HG03460 (cell line): ENCODE measurements around the gene ST8SIA6.
"Not testable (repeated sequence)": the region's sequence is repeated elsewhere in the genome, so short reads cannot be mapped to it uniquely, and the experiment has no call there.

Experiments
- ATAC-seq: cut with Tn5 transposase; IDR thresholded peaks from one replicate; pipeline ENCODE4 v1.9.1; 2021; ENCODE audit not compliant: unreplicated experiment

ST8SIA6 gene

GRCh38 chr10:17457083-17457482 is 2.7 kb upstream of the ST8SIA6 start:
- no peak for ATAC-seq

DNA sequence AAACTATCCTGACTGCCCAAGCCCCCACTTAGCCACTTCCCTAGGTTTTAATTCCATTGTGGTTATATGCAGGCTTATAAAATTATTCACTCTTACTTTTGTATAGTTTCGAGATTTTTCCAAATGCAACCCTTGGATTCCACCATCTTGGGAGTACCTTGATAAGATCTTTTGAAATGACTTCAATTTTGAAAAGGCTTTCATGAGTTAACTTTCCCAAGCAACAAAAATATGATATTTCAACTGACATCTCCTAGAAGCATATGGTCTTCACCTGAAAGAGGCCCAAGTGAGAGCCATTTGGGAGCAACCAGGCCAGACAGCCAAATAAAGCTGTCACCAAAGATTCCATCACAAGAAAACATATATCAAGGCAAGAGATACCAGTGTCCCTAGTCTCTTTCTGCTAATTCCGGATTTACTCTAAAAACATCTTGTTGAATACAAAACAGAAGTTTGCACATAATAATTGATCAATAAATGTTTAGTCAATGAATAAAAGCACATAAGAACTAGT is 1.7 kb upstream of the ST8SIA6 start:
- ATAC-seq = no peak

- no peak for ATAC-seq
These were observed 673 bp upstream of the ST8SIA6 start for GRCh38 chr10:17455015-17455520.

DNA sequence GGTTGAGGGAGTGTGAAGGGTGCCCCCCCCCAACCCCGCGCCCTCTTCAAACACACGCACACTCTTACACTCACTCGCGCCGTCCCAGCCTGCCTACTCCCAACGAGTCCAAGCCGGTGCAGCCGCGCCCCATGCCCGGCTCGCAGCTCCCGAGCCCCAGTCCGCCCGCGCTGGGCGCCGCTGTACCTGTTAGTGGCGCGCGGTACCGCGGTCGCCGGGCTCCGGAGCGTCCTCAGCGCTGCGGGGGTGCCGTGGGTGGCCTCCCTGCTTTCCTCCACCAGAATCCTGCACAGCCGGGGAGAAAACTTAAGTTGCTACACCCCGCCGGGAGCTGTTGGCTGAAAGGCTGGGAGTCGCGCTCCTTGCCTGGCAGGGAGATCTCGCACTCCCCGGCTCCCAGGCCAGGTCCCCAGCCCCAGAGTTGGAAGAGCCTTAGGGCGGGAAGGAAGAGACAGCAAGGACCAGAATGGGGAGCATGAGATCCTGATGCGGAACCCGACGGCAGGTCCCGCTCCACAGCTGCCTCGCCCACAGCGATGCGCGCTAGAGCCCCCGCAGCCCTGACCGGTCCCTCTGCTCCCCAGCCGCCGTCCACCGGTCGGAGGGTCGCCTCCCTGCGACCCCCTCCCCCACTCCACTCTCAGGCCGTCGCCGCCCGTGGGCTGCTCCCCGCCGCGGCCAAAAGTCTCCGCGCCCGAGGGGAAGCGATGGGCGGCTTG is 863 bp downstream of the ST8SIA6 start:
- ATAC-seq = no peak

GRCh38 chr10:17453035-17453372 is 1.4 kb downstream of the ST8SIA6 start:
- no peak for ATAC-seq

DNA sequence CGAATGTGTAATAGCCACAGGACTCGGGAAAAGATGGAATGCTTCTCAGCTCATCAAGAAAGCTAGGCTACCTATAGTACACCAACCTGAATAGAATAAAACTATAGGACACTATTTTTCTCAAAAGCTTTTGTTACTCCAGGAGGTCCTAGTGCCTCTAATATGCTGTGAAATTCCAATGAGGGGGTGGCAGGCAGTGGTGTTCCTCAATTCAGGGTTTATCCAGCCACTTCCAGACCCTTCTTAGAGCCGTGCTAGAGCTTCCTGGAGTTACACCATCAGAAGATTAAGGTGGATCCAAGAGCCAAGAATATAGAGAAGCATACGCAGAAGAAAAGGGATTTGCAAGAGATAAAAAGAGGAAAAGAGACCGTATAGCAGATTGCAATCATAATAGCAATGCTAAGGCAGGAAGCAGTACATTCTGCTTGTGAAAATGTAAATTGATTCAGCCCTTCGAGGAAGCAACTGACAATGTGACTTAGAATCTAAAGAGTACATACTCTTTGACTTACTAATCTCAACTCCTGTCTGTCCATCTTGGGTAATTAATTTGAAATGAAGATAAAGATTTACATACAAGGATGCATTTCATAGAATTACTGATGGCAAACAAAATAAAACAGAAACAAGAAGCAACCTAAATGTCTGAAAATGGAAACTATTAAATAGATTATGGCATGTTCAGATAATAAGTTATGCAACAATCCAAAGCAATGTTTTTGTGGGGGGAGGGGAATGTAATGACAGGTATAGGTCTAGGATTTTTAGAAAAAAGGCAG is 2.1 kb downstream of the ST8SIA6 start:
- no peak for ATAC-seq

DNA sequence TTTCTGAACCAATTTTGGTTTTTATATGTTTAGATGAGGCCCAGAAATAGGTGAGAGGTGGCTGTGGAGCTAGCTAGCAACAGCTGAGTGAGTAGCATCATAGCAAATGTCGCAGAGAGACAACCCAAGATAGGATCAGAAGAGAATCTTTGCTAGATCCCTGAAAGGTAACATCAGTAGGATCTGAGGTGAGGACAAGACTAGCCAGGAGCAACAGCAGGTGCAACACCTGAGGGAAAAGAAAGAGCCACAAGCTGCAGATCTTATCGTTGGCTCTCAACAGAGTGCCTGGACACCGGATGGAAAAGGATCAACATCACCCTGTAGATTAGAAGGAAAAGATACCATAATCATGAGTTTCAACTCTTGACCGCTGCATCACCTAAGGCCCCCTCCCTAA is 4.4 kb downstream of the ST8SIA6 start:
- no peak for ATAC-seq

GRCh38 chr10:17445400-17445998 is 8.9 kb downstream of the ST8SIA6 start:
- no peak for ATAC-seq

- no peak for ATAC-seq
These were observed 10.0 kb downstream of the ST8SIA6 start for GRCh38 chr10:17444388-17444714.

GRCh38 chr10:17443707-17444387 is 10.5 kb downstream of the ST8SIA6 start:
- ATAC-seq = peak; percentile 92

DNA sequence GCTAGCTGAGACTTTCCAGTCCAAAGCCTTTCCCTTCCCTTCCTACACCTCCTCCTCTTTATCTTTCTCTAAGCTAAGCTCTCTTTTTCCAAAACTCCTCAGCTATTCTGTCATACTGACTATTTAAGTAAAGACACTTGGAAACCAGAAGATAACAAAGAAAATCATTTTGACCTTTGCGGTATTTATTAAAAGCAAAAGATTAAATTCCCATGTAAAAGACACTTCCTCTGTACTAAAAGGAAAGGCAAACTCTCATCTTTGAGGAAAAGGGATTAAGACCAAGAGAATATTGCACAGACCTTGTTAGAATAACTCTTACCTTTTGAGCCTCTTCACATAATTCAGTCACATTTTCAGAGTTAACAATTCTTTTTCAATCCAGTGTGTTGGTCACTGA is 15.8 kb downstream of the ST8SIA6 start:
- ATAC-seq = no peak

- not testable (repeated sequence) for ATAC-seq
These were observed 17.8 kb downstream of the ST8SIA6 start for GRCh38 chr10:17436578-17436977.

DNA sequence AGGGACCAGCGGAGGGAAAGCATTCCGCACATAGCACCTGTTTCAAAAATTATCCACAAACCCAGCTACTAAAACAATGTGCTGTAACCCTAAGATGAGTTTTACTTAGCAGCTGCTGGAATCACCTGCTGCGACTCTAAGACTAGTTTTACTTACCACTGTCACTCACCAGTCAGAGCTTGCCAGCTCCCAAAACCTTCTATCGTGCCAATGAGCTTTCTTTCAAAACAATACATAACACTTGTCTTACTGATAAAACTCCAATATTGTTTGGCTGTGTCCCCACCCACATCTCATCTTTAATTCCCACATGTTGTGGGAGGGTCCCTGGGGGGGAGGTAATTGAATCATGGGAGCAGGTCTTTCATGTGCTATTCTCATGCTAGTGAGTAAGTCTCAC is 18.4 kb downstream of the ST8SIA6 start:
- no peak for ATAC-seq

DNA sequence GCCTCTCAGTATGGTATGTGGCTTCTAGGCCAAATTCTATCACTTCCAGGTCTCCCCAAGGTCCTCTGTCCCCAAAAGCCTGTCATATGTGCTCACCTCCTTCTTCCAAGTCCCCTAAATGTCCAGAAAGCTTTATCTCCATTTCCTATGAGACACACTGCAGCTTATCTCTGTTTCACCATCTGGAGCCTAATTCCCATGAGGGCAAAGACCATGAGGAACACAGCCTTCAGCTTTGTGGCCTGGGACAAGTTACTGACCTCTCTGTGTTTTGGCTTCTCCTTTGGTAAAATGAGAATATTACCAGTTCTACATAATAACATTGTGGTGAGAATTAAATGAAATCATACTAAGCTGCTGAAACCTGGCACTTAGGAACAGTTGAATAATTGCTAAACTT is 19.2 kb downstream of the ST8SIA6 start:
- ATAC-seq = no peak

- no peak for ATAC-seq
These were observed 21.7 kb downstream of the ST8SIA6 start for GRCh38 chr10:17432723-17433122.

DNA sequence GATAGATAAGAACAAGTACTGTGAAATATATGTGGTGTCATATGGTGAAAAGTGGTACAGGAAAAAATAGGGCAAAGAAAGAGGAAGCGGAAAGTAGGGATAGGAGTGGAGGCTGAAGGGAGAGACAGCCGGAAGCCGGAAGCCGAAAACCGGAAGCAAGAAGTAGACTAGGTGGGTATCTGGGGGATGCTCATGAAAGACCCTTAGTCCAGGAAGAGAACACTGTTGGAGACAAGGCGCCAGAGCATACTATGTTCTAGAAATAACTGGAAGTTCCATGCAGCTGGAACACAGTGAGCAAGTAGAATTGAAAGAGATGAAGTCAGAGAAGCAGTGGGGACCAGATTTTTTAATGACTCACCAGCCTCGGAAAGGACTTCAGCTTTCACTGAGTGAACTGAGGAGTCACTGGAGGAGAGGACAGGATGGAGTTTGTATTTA is 22.5 kb downstream of the ST8SIA6 start:
- no peak for ATAC-seq

DNA sequence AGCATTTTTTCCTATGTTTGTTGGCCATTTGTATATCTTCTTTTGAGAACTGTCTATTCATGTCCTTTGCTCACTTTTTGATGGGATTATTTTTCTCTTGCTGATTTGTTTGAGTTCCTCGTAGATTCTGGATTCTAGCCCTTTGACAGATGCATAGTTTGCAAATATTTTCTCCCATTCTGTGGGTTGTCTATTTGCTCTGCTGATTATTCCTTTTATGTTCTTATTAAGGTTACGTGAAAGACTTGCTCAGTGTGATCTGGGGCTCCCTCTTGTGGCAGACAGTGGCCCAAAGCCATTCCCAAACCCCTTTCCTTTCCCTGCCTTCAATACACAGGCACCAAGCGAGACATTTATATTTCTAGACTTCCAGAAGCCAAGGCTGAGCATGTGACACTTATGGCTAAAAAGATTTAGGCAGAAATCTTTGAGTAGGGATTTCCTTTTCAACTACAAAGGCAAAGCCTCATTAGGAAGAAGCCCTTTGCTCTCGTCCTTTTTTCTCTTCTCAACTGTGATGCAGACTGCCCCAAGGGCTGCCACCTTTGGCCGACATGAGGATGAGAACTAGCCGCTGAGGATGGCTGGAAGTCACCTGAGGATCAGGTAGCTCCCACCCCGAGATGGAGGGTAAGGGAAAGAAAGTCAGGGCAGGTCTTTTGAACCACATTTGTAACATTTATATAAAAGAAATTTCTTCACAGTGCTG is 23.6 kb downstream of the ST8SIA6 start:
- no peak for ATAC-seq

GRCh38 chr10:17429490-17429889 is 24.9 kb downstream of the ST8SIA6 start:
- no peak for ATAC-seq

- peak; percentile 53 for ATAC-seq
These were observed 25.9 kb downstream of the ST8SIA6 start for GRCh38 chr10:17428351-17429097.
